DOHH2 (cell line): ENCODE data around the gene RAB4B.

Experiments
- H3F3A ChIP-seq: fragments of 200-600 bp; sonication (generic), shearing (Covaris generic); 2 replicates; pipeline ENCODE4 v1.6.0; 2016; ENCODE audit warnings: antibody characterized with exemption, mild to moderate bottlenecking; ENCODE audit not compliant: control insufficient read depth, insufficient read depth
- H3K27ac ChIP-seq: fragments of 200-600 bp; sonication (generic); 2 replicates; pipeline ENCODE4 v1.5.1; 2014; ENCODE audit warnings: low read depth, mild to moderate bottlenecking, low read length, moderate library complexity
- H3K27me3 ChIP-seq: fragments of 200-600 bp; sonication (generic); 2 replicates; pipeline ENCODE4 v1.6.1; 2014; ENCODE audit warnings: mild to moderate bottlenecking, low read length, mixed read lengths; ENCODE audit not compliant: control insufficient read depth
- H3K36me3 ChIP-seq: fragments of 200-600 bp; sonication (generic); 2 replicates; pipeline ENCODE4 v1.6.1; 2014; ENCODE audit warnings: mild to moderate bottlenecking, low read length, moderate library complexity, mixed read lengths; ENCODE audit not compliant: control insufficient read depth
- H3K4me1 ChIP-seq: fragments of 200-600 bp; sonication (generic); 2 replicates; pipeline ENCODE4 v1.6.1; 2014; ENCODE audit warnings: mild to moderate bottlenecking, low read length, mixed read lengths; ENCODE audit not compliant: control insufficient read depth
- H3K4me2 ChIP-seq: fragments of 200-600 bp; sonication (generic); 2 replicates; pipeline ENCODE4 v1.6.0; 2014; ENCODE audit warnings: mild to moderate bottlenecking, low read length, moderate library complexity
- H3K4me3 ChIP-seq: fragments of 200-600 bp; sonication (generic); 2 replicates; pipeline ENCODE4 v1.5.1; 2014; ENCODE audit warnings: mild to moderate bottlenecking, low read length, mixed read lengths
- H3K79me2 ChIP-seq: fragments of 200-600 bp; sonication (generic); 2 replicates; pipeline ENCODE4 v1.6.1; 2014; ENCODE audit warnings: mild to moderate bottlenecking, low read length, mixed read lengths; ENCODE audit not compliant: control insufficient read depth
- H3K9me2 ChIP-seq: fragments of 200-600 bp; sonication (generic); replicated peaks from 2 replicates; pipeline ENCODE4 v1.6.1; 2014; ENCODE audit warnings: mild to moderate bottlenecking, low read length, mixed read lengths; ENCODE audit not compliant: control insufficient read depth
- H3K9me3 ChIP-seq: fragments of 200-600 bp; sonication (generic); 2 replicates; pipeline ENCODE4 v1.6.1; 2014; ENCODE audit warnings: antibody characterized with exemption, low read length, mixed read lengths; ENCODE audit not compliant: control insufficient read depth, insufficient read depth
- H4K20me1 ChIP-seq: fragments of 200-600 bp; sonication (generic); 2 replicates; pipeline ENCODE4 v1.6.0; 2014; ENCODE audit warnings: low read depth, mild to moderate bottlenecking, antibody characterized with exemption, low read length, moderate library complexity; ENCODE audit not compliant: control insufficient read depth, insufficient read depth
- EZH2phosphoT487 ChIP-seq: fragments of 200-600 bp; sonication (generic); IDR thresholded peaks from 2 replicates; pipeline ENCODE4 v1.6.1; 2017; ENCODE audit warnings: borderline replicate concordance, mild to moderate bottlenecking, antibody characterized with exemption, low read length, moderate library complexity, mixed read lengths
- TF ChIP-seq, protein P1 (sequence below): fragments of 200-600 bp; sonication (generic); IDR thresholded peaks from one replicate; pipeline ENCODE4 v1.5.1; 2014; ENCODE audit warnings: antibody characterized with exemption, mild to moderate bottlenecking, low read depth, low read length; ENCODE audit not compliant: poor library complexity, severe bottlenecking

The RAB4B gene

DNA sequence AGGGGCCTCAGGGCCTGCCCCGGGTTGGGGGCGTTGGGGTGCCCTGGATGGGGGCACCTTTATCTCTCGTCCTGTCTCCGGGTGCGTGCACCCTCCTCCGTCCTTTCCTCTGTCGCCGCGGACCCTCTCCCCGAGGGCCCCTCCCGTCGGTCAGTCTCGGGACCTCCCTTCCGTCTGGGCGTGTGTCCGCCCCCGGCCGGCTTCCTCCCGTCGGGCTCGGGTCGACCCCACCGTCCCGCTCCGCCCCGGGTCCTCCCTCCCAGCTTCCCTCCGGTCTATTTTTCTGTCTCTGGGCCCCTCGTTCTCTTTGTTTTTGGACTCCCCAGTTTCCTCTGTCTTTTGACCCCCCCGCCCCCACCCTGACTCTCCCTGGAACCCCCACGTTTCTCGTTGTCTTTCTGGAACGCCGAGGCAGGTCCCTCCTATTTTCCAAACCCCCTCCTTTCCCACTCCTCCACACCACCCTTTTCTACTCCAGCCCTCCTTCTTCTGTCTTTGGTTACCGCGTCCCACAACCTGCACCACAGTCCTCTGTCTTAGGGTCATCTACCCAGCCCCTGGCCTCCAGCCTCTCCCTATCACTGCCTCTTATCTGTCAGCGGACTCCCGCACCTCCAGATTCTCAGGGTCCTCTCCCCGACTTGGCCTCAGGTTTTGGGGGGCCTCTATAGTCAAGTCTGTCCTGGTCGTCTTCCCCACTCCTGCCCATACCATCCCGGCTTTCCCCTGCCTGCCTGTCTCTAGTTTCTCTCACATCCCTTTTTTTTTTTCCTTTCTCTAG lies 21.7 kb downstream of the RAB4B start:
- Histone ChIP-seq H3K9me2 (no peaks in the 10 kb centered on the region), H3F3A (peaks cover 6% of the 10 kb centered on the region), H3K9me3 (no peaks in the 10 kb centered on the region), H3K4me2 (peak overlapping the region; percentile 84), H4K20me1 (peaks cover 30% of the 10 kb centered on the region), H3K79me2 (peaks cover 56% of the 10 kb centered on the region), H3K4me1 (peaks cover 62% of the 10 kb centered on the region), H3K4me3 (peak overlapping the region; percentile 93), H3K36me3 (peaks cover 48% of the 10 kb centered on the region), H3K27me3 (no peaks in the 10 kb centered on the region), H3K27ac (peak overlapping the region; percentile 75)
- TF ChIP-seq, protein P1, sequence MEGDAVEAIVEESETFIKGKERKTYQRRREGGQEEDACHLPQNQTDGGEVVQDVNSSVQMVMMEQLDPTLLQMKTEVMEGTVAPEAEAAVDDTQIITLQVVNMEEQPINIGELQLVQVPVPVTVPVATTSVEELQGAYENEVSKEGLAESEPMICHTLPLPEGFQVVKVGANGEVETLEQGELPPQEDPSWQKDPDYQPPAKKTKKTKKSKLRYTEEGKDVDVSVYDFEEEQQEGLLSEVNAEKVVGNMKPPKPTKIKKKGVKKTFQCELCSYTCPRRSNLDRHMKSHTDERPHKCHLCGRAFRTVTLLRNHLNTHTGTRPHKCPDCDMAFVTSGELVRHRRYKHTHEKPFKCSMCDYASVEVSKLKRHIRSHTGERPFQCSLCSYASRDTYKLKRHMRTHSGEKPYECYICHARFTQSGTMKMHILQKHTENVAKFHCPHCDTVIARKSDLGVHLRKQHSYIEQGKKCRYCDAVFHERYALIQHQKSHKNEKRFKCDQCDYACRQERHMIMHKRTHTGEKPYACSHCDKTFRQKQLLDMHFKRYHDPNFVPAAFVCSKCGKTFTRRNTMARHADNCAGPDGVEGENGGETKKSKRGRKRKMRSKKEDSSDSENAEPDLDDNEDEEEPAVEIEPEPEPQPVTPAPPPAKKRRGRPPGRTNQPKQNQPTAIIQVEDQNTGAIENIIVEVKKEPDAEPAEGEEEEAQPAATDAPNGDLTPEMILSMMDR: no peak
- no peak for TF ChIP-seq EZH2phosphoT487

DNA sequence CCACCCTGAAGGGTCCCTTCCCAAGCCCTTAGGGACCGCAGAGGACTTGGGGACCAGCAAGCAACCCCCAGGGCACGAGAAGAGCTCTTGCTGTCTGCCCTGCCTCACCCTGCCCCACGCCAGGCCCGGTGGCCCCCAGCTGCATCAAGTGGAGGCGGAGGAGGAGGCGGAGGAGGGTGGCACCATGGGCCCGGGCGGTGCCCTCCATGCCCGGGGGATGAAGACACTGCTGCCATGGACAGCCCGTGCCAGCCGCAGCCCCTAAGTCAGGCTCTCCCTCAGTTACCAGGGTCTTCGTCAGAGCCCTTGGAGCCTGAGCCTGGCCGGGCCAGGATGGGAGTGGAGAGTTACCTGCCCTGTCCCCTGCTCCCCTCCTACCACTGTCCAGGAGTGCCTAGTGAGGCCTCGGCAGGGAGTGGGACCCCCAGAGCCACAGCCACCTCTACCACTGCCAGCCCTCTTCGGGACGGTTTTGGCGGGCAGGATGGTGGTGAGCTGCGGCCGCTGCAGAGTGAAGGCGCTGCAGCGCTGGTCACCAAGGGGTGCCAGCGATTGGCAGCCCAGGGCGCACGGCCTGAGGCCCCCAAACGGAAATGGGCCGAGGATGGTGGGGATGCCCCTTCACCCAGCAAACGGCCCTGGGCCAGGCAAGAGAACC lies 22.4 kb downstream of the RAB4B start:
- Histone ChIP-seq H3K27me3 (no peaks in the 10 kb centered on the region), H3F3A (peaks cover 6% of the 10 kb centered on the region), H3K79me2 (peaks cover 63% of the 10 kb centered on the region), H3K4me1 (peaks cover 69% of the 10 kb centered on the region), H3K4me2 (peak overlapping the region; percentile 84), H4K20me1 (peaks cover 36% of the 10 kb centered on the region), H3K36me3 (peaks cover 55% of the 10 kb centered on the region), H3K4me3 (peak overlapping the region; percentile 93), H3K9me2 (no peaks in the 10 kb centered on the region), H3K9me3 (no peaks in the 10 kb centered on the region), H3K27ac (peak overlapping the region; percentile 75)
- TF ChIP-seq, protein P1: no peak
- no peak for TF ChIP-seq EZH2phosphoT487

DNA sequence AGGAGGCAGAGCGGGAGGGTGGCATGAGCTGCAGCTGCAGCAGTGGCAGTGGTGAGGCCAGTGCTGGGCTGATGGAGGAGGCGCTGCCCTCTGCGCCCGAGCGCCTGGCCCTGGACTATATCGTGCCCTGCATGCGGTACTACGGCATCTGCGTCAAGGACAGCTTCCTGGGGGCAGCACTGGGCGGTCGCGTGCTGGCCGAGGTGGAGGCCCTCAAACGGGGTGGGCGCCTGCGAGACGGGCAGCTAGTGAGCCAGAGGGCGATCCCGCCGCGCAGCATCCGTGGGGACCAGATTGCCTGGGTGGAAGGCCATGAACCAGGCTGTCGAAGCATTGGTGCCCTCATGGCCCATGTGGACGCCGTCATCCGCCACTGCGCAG lies 22.9 kb downstream of the RAB4B start:
- H3K27ac ChIP-seq: no peak overlapping the region
- no peaks in the 10 kb centered on the region for H3K9me2 ChIP-seq
- H4K20me1 ChIP-seq: peaks cover 41% of the 10 kb centered on the region
- no peaks in the 10 kb centered on the region for H3K9me3 ChIP-seq
- peak overlapping the region; percentile 84 for H3K4me2 ChIP-seq
- no peaks in the 10 kb centered on the region for H3K27me3 ChIP-seq
- TF ChIP-seq EZH2phosphoT487: no peak
- TF ChIP-seq, protein P1: no peak
- peaks cover 69% of the 10 kb centered on the region for H3K79me2 ChIP-seq
- peak overlapping the region; percentile 93 for H3K4me3 ChIP-seq
- peaks cover 60% of the 10 kb centered on the region for H3K36me3 ChIP-seq
- peaks cover 75% of the 10 kb centered on the region for H3K4me1 ChIP-seq
- H3F3A ChIP-seq: peaks cover 9% of the 10 kb centered on the region
